Activated CD4-positive, alpha-beta T cell treated with anti-CD3 and anti-CD28 coated beads, Interleukin-2, amount 50 U/mL, for 24 hours (primary cell): Measurements from ENCODE around the gene MACO1.
A peak's percentile ranks its signal among the peaks of the same experiment; 100 is the strongest.

Source experiments
- DNase-seq, 2 donors: peaks; one replicate each; pipeline ENCODE4 v3.0.0-alpha.2; 2020; ENCODE audit warnings: low read depth in 1 of 2, low spot score in 1 of 2

Gene MACO1

GRCh38 chr1:25541425-25541824 lies 110.7 kb downstream of the MACO1 start:
- DNase-seq = no peak

DNA sequence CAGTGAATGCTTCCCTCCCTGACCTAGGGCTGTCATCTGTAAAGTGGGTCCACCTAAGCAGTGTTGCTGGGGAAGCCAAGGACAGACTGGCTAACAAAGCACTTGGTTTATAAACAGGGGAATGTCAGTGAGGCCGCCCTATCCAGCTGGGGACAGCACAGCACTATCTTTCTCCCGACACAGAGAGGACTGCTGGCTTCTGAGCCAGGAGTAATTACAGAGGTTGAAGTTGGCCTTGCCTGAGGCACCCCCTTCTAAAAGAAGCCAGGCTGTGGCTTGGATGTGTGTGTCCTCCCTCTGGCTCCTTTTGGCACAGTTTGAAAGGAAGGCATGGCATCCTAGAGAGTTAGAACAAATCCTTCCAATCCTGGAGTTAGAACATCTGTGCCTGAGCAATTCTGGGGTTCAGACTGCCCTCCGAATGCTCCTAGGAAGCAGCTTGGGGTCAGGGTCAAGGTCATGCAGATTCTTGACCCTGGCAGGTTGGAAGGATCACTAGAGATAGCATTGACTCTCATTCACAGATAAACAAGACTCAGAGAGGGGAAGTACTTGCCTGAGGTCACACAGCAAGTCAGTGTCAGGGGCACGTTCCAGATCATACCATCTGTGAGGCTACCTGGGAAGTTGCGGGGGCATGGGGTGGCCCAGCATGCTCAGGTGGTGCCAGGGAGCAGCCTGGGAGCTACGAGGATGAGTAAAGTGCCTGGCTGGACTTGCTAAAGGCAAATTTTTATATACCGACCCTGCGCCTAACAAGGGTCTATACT lies 111.4 kb downstream of the MACO1 start:
- DNase-seq = no peak

DNA sequence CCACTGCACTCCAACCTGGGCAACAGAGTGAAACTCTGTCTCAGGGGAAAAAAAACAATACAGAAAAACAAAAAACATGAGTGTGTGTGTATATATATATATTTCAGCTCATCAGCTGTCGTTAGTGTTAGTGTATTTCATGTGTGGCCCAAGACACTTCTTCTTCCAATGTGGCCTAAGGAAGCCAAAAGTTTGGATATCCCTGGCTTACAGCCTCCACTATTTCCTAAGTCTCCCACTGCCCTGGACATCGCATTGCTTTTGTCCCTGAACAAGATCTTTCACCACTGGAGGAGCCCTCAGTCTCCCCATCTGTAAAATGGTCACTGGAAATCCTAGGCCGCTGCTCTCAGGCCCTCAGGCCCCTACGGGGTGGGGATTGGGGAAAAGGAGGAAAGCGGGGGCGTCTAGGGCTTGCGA lies 112.3 kb downstream of the MACO1 start:
- DNase-seq = no peak

DNA sequence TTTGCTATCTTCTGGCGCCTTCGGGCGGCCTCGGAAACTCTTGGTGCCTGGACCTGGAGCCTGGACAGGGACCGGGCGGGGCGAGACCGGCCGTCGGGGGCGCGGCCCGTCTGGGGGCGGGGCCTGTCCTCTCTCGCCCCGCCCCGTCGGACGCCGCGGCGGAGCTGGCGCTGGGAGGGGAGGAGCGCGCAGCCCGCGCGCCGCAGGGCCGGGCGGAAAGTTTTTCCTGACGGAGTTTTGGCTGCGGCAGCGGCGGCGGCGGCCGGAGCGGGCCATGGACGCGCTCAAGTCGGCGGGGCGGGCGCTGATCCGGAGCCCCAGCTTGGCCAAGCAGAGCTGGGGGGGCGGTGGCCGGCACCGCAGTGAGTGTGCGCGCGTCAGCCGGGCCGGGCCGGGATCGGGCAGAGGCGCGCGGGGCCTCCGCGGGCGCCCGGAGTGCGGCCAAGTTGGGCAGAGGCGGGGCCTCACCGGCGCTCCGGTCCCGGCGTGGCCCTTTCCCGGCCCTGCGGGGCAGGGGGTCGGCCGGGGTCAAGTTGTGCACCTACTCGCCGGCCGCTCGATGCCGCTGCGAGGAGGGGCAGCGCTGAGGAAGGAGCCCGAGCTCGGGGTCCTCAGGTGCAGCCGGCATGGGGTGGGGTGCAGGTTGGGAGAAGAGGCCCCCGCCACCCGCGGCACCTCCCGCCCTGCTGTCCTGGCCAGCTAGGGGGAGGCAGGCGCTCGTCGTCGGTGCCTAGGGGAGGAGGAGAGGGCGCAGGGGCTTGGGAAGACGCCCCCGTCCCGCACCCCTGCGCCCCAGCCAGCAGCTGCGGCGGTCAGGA lies 112.9 kb downstream of the MACO1 start, which contains the start of gene LDLRAP1:
Gene LDLRAP1, plus strand, starts transcription at position 182 of the 818 bp plus-strand sequence. Its CDS starts 93 bp downstream, at position 275.
- DNase-seq = peak; percentile 38 to 41

- DNase-seq = no peak
Measured at GRCh38 chr1:25544243-25544764, 113.6 kb downstream of the MACO1 start.

DNA sequence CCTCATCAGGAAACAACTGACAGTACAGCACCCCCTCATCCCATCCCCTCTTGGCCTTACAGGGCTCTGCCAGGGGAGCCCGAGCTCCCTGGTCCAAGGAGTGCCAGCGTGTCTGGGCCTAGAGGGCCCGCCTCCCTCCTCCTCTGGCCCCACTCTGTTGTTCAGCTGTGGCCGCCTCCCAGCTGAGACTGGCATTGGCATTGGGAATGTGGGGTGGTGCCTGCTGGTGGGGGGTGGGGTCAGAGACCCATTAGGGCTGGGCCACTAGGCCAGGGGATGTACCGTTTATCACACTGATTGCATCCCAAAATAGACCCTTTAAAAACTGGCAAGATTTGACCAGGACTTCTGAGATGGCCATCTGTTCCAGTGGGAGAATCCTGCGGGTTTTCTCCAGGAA lies 114.1 kb downstream of the MACO1 start:
- DNase-seq = no peak

DNA sequence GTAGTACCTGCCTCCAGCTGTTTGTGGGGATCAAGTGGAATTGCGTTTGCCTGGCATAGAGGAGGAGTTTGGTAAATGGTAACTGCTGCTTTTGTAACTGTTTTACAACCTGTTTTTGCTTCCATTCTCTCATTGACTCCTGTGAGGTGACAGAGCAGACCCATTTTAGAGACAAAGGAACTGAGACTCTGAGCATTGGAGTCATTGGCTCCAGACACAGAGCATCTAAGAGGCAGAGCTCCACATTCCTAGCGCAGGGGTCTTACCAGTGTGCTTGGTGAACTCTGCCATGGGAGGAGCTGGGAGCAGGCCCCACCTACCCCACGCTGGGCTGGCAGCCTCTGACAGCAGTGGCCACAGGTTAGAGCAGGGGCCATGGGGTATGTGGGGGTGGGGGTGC lies 115.1 kb downstream of the MACO1 start:
- no peak for DNase-seq

- no peak for DNase-seq
Measured at GRCh38 chr1:25546193-25546592, 115.5 kb downstream of the MACO1 start.

DNA sequence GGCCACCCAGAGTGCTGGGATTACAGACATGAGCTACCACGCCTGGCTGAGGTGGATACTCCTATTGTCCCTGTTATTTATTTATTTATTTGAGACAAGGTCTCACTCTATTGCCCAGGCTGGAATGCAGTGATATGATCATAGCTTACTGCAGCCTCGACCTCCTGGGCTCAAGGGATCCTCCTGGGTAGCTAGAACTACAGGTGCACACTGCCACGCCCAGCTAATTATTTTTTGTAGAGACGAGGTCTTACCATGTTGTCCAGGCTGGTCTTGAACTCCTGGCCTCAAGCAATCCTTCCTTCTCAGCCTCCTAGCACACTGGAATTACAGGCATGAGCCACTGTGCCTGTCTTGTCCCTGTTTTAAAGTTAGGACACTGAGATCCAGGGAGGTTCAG lies 117.9 kb downstream of the MACO1 start:
- no peak for DNase-seq

DNA sequence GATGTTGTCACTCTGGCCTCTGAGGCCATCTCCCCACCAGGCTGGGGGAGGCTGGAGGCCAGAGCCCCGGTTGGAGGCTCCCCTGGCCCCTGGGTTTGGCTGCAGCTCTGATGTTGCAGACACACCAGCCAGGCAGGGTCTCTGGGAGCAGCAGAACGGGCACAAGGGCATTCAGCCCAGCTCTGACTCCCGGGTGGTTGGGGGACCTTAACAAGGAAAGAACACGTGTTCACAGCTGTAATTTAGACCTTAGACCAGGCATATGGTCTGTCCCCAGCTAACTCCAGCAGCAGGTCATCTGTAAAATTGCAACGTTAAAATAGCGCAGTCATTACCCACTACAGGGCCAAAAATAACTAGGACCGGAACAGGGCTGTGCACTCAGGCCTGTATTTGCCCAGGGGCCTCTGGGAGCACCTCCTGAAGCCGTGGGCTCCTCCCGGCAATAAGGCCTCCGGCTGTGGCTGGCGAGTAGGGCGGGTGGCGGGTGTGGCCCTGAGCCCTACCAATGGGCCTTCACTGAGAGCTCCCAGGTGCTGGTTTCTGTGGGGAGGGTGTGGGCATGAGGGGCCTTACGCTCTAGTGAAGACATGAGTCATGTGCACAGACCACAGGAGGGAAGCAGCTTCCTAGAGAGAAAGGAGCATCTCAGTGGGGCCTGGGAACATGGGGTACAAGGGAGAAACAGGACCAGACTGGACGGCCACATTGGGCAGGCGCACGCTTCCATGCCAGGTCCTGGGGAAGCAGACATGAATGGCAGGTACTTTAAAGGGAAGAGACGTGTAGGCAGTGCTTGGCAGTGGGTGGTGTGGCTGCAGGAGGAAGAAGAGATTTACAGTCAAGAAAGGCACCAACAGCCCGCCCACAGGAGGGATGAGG lies 118.8 kb downstream of the MACO1 start:
- DNase-seq = peak; percentile 48 to 82
